ENCODE measurements around the gene NTM.

NTM gene

DNA sequence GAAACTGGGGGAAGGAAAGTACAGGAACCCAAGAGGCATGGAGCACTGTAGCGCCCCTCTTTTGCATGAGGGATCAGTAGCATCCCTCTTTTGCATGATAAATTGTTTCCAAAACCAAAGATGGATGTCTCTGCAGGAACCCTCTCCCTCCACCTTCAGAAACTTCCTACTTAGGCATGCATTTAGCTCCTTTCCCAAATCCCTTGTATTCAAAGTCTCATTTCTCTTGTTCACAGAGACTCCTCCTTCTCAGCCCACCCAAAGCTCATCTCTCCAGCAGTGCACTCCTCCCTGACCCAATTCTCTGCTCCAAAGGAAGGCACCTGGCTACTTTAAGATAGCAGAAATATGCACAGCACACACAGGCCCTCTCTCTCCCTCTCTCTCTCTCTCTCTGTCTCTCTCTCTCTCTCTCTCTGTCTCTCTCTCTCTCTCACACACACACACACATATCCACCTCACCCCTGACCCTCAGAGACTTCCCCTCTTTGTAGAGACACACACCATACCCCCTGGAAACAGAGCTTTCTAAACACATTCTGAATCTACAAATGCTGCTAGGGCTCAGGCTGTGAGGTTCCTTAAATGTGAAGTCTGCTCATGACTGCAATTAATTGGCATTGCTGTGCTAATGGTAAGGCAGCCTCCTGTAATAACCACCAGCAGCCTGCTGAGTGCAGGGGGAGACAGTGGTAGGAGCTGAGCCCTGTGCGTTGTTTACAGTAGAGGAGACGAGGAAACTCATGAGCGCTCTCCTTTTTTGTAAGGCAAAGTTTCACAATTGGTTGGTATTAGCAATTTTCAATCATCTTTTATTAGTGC is 519.6 kb downstream of the NTM start:
- TF ChIP-seq, protein P1, sequence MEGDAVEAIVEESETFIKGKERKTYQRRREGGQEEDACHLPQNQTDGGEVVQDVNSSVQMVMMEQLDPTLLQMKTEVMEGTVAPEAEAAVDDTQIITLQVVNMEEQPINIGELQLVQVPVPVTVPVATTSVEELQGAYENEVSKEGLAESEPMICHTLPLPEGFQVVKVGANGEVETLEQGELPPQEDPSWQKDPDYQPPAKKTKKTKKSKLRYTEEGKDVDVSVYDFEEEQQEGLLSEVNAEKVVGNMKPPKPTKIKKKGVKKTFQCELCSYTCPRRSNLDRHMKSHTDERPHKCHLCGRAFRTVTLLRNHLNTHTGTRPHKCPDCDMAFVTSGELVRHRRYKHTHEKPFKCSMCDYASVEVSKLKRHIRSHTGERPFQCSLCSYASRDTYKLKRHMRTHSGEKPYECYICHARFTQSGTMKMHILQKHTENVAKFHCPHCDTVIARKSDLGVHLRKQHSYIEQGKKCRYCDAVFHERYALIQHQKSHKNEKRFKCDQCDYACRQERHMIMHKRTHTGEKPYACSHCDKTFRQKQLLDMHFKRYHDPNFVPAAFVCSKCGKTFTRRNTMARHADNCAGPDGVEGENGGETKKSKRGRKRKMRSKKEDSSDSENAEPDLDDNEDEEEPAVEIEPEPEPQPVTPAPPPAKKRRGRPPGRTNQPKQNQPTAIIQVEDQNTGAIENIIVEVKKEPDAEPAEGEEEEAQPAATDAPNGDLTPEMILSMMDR (IDR thresholded peaks at IDR 0.05; ENCODE audit: low read depth, low read length) = no peak
- no peak overlapping the region for H3K27ac ChIP-seq
- no peaks in the 10 kb centered on the region for H3K36me3 ChIP-seq
- no peak overlapping the region for H3K4me3 ChIP-seq (ENCODE audit: low read depth, low read length)
- no peaks in the 10 kb centered on the region for H3K27me3 ChIP-seq (ENCODE audit: insufficient read depth, low read depth, severe bottlenecking)
- no peak for DNase-seq
- H3K9me3 ChIP-seq (ENCODE audit: severe bottlenecking) = no peaks in the 10 kb centered on the region

DNA sequence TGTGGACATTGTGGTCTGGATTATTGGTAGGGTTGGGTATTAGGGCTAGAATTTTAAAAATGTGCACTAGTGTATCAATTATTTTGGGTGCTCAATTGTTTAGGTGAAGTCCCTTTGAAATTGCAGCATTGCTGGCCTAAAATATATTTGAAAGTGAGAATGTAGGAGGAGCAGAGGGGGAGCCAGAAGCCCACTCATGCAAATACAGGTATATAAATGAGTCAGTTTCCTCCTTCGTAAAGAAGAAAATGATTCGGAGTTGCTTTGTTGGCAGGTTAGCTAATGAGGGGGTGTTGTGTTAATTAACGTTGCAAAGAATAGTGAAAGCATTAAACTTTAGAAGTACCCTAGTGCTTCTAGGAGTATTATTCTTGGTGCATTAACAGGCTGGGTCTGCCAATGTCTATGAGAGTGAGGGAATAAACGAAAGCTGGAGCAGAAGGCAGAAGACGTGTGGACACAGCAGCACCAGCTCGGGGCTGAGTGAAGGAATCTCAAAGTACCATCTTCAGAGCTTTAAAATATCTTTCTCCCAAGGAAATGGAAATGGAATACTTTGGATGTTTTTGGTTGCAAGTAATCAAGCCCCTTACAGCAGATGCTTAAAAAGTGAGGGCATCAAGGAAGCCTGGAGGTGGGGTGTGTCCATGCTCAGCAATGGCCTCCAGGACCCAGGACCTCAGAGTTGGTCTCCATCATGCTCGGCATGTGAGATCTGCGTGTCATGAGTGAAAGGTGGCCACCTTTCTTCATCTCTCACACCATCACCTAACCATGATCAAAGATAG is 522.9 kb downstream of the NTM start:
- H3K4me3 ChIP-seq (ENCODE audit: low read depth, low read length) = no peak overlapping the region
- H3K27me3 ChIP-seq (ENCODE audit: insufficient read depth, low read depth, severe bottlenecking) = no peaks in the 10 kb centered on the region
- H3K9me3 ChIP-seq (ENCODE audit: severe bottlenecking) = no peaks in the 10 kb centered on the region
- no peak overlapping the region for H3K27ac ChIP-seq
- DNase-seq = no peak
- no peaks in the 10 kb centered on the region for H3K36me3 ChIP-seq
- TF ChIP-seq, protein P1 (IDR thresholded peaks at IDR 0.05; ENCODE audit: low read depth, low read length) = no peak

DNA sequence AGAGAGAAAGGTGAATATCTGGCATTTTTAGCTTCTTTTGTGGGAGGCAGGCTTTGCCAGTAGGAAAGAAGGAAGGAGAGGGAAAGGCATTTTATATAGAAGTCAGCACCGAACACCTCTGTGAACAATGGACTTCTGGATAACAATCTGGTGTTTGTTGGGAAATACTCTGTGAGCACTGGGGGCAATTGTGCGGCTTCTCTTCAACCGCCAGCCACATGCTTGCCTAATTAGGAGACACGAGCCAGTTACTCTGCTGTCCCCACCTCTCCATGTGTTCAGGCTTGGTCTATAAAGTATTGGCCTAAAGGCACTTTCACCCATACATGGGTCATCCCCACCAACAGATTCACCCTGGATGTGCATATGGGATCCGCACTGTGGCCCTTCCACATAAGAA is 523.6 kb downstream of the NTM start:
- Histone ChIP-seq H3K27me3 (ENCODE audit: insufficient read depth, low read depth, severe bottlenecking) (no peaks in the 10 kb centered on the region), H3K4me3 (ENCODE audit: low read depth, low read length) (no peak overlapping the region), H3K36me3 (no peaks in the 10 kb centered on the region), H3K9me3 (ENCODE audit: severe bottlenecking) (no peaks in the 10 kb centered on the region), H3K27ac (no peak overlapping the region)
- TF ChIP-seq, protein P1 (IDR thresholded peaks at IDR 0.05; ENCODE audit: low read depth, low read length) = no peak
- no peak for DNase-seq

DNA sequence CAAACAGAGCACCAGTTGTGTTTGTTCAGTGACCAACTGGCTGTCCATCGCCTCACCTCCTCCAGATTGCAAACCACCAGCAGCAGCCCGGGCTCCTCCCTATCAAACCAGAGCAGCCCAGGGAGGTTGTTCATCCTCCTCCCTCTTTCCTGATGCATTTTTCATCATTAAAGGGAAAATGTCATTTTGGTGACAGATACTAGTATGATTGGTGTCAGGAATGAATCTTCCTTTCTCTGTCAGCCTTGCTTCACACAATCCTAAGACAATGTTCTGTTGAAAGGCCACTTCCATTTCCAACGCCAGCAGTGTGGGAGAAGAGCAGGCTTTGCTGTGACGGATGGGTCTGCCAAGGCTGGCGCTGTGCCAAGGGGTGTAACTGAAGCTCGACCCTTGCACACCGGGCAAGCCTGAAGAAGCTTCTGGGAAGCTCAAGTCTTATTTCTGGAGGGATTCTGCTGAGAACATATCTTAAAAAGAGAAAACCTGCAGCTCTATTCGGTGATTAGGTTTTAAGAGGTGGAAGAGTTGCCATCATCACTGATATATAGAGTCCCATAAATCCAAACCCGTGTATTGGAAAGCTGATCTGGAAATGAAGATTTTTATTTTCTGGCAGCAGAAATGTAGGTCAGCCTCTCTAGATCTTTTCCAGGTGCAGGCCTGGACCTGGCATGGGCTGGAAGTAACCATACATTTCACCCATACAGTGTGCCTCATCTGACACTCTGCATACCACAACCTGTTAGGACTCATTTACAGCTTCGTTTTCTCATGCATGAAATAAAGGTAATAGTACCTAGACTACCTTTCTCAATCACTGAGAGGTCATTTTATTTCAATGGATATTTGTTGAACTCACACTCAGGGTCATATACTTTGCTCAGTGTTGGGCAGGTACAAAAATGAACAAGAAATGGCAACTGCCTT is 524.5 kb downstream of the NTM start:
- no peaks in the 10 kb centered on the region for H3K9me3 ChIP-seq (ENCODE audit: severe bottlenecking)
- TF ChIP-seq, protein P1 (IDR thresholded peaks at IDR 0.05; ENCODE audit: low read depth, low read length) = no peak
- H3K27ac ChIP-seq = no peak overlapping the region
- H3K27me3 ChIP-seq (ENCODE audit: insufficient read depth, low read depth, severe bottlenecking) = no peaks in the 10 kb centered on the region
- H3K4me3 ChIP-seq (ENCODE audit: low read depth, low read length) = no peak overlapping the region
- H3K36me3 ChIP-seq = no peaks in the 10 kb centered on the region
- no peak for DNase-seq

DNA sequence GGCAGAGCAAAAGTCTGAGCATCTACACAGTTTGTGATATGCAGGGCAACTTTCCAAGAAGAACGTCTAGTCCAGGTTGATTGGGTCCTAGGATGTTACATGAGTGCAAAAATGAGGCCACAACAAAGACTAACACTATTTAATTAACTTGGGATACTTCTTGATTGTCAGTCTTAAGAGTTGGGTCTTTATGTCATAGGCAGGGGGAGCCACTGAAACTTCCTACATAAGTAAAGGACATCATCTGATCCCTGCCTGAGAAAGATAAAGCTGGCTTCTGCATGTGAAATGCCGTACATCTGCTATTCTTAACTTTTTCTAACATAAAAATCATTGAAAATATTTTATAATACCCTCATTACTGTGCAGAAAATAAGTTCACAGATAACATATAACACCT is 525.5 kb downstream of the NTM start:
- TF ChIP-seq, protein P1 (IDR thresholded peaks at IDR 0.05; ENCODE audit: low read depth, low read length) = no peak
- no peak overlapping the region for H3K4me3 ChIP-seq (ENCODE audit: low read depth, low read length)
- H3K36me3 ChIP-seq = no peaks in the 10 kb centered on the region
- no peak overlapping the region for H3K27ac ChIP-seq
- H3K9me3 ChIP-seq (ENCODE audit: severe bottlenecking) = no peaks in the 10 kb centered on the region
- no peaks in the 10 kb centered on the region for H3K27me3 ChIP-seq (ENCODE audit: insufficient read depth, low read depth, severe bottlenecking)
- DNase-seq = no peak

Data from WERI-Rb-1 (cell line).